HCT116 (cell line): Measurements from ENCODE around the gene LMO7.

Experiments
- ATF3 ChIP-seq: IDR thresholded peaks from 2 replicates; pipeline ENCODE4 v1.6.1; 2012
- CTCF ChIP-seq, 3 experiments: fragments of 200-600 bp in 1 of 3; sonication (generic) in 1 of 3; IDR thresholded peaks in 2 of 3; conservative IDR thresholded peaks in 1 of 3; 2 replicates each; pipeline ENCODE4 v1.5.1; 2012 to 2017; ENCODE audit warnings: low read depth in 2 of 3, low read length in 2 of 3, antibody characterized with exemption in 1 of 3, borderline replicate concordance in 1 of 3, control low read depth in 1 of 3, mild to moderate bottlenecking in 1 of 3, mixed read lengths in 1 of 3, mixed run types in 1 of 3, moderate library complexity in 1 of 3; ENCODE audit not compliant: insufficient read depth in 1 of 3
- EGR1 ChIP-seq: IDR thresholded peaks from 2 replicates; pipeline ENCODE4 v1.6.1; 2012; ENCODE audit warnings: low read depth
- EZH2 ChIP-seq: fragments of 200-600 bp; sonication (generic); IDR thresholded peaks from 2 replicates; pipeline ENCODE4 v1.6.1; 2017; ENCODE audit warnings: antibody characterized with exemption, mixed run types
- EZH2phosphoT487 ChIP-seq: fragments of 200-600 bp; IDR thresholded peaks from 2 replicates; pipeline ENCODE4 v1.6.1; 2018; ENCODE audit warnings: antibody characterized with exemption, borderline replicate concordance
- MAX ChIP-seq: IDR thresholded peaks from 2 replicates; pipeline ENCODE4 v1.6.1; 2012
- POLR2A ChIP-seq: IDR thresholded peaks from 2 replicates; pipeline ENCODE4 v1.7.0; 2011; ENCODE audit warnings: borderline replicate concordance; ENCODE audit not compliant: insufficient read depth, insufficient read length; ENCODE audit errors: extremely low read depth
- POLR2AphosphoS5 ChIP-seq: IDR thresholded peaks from 2 replicates; pipeline ENCODE4 v1.6.1; 2011; ENCODE audit warnings: mild to moderate bottlenecking, low read depth, low read length, moderate library complexity
- RAD21 ChIP-seq: IDR thresholded peaks from 2 replicates; pipeline ENCODE4 v1.6.1; 2012; ENCODE audit warnings: low read depth, mild to moderate bottlenecking
- REST ChIP-seq: IDR thresholded peaks from 2 replicates; pipeline ENCODE4 v1.6.1; 2012; ENCODE audit warnings: low read depth
- SRF ChIP-seq: IDR thresholded peaks from 2 replicates; pipeline ENCODE4 v1.6.1; 2012; ENCODE audit warnings: low read depth
- TCF7L2 ChIP-seq: IDR thresholded peaks from 2 replicates; pipeline ENCODE4 v1.7.0; 2011; ENCODE audit warnings: borderline replicate concordance, inconsistent platforms; ENCODE audit not compliant: insufficient read depth, insufficient read length; ENCODE audit errors: extremely low read depth
- YY1 ChIP-seq: IDR thresholded peaks from 2 replicates; pipeline ENCODE4 v1.6.1; 2011; ENCODE audit warnings: low read length, low read depth, moderate library complexity, mild to moderate bottlenecking; ENCODE audit not compliant: insufficient replicate concordance; ENCODE audit errors: extremely low read depth

GRCh38 chr13:75812751-75813181, 176.6 kb downstream of the LMO7 start:
- TF ChIP-seq CTCF (IDR thresholded peaks at IDR 0.05 in 2 of 3, conservative IDR thresholded peaks at IDR 0.05 in 1 of 3; ENCODE audit: borderline replicate concordance in 1 of 3, insufficient read depth in 1 of 3, low read depth in 2 of 3, low read length in 2 of 3) (no peak), REST (no peak), EZH2 (no peak), EZH2phosphoT487 (no peak), MAX (no peak), EGR1 (no peak), POLR2AphosphoS5 (no peak), ATF3 (no peak), RAD21 (no peak), POLR2A (no peak), YY1 (no peak), TCF7L2 (no peak), SRF (no peak)
